Esophagus muscularis mucosa (tissue), 4 donors: ENCODE data around the gene ATP5MK.

Source experiments
- EP300 ChIP-seq: sonication (generic); formaldehyde crosslinking; IDR thresholded peaks from one replicate; pipeline ENCODE4 v1.6.1; 2017; ENCODE audit warnings: antibody characterized with exemption
- POLR2A ChIP-seq: fragments of 450-650 bp; IDR thresholded peaks from one replicate; pipeline ENCODE4 v1.6.1; 2017; ENCODE audit warnings: antibody characterized with exemption, moderate library complexity, mild to moderate bottlenecking, low read depth
- TF ChIP-seq, protein P1 (sequence below), 3 experiments: fragments of 200-600 bp in 2 of 3; fragments of 450-650 bp in 1 of 3; sonication (generic) in 2 of 3; IDR thresholded peaks; one replicate each; pipeline ENCODE4 v1.5.1; 2017 to 2019; ENCODE audit warnings: antibody characterized with exemption in 3 of 3, mild to moderate bottlenecking in 2 of 3, moderate library complexity in 1 of 3

DNA sequence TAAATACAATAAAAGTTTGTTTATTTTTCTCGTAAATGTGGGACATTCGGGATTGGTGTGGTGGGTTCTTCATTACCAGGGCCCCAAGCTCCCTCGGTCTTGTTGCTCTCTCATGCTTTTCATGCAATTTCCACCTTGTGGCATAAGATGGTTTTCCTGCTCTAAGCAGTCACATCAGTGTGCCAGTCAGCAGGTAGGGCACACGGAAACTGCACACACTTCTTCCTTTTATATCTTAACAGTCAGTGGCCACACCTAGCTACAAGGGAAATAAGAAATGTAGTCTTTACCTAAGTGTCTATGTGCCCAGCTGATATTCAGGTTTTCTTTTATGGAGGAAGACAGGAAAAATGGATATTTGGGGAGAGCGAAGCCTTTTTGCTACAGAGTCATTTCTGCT lies 22.0 kb downstream of the ATP5MK start:
- TF ChIP-seq POLR2A (no peak), EP300 (no peak)
- TF ChIP-seq, protein P1, sequence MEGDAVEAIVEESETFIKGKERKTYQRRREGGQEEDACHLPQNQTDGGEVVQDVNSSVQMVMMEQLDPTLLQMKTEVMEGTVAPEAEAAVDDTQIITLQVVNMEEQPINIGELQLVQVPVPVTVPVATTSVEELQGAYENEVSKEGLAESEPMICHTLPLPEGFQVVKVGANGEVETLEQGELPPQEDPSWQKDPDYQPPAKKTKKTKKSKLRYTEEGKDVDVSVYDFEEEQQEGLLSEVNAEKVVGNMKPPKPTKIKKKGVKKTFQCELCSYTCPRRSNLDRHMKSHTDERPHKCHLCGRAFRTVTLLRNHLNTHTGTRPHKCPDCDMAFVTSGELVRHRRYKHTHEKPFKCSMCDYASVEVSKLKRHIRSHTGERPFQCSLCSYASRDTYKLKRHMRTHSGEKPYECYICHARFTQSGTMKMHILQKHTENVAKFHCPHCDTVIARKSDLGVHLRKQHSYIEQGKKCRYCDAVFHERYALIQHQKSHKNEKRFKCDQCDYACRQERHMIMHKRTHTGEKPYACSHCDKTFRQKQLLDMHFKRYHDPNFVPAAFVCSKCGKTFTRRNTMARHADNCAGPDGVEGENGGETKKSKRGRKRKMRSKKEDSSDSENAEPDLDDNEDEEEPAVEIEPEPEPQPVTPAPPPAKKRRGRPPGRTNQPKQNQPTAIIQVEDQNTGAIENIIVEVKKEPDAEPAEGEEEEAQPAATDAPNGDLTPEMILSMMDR (IDR thresholded peaks at IDR 0.05): no peak
